GM19043 (cell line): Measurements from ENCODE around the gene ANK2.

ENCODE experiments used
- ATAC-seq: cut with Tn5 transposase; IDR thresholded peaks from one replicate; pipeline ENCODE4 v1.9.1; 2021; ENCODE audit warnings: low read depth; ENCODE audit not compliant: unreplicated experiment

The ANK2 gene

GRCh38 chr4:113088050-113088449 lies 38.6 kb downstream of the ANK2 start:
- ATAC-seq = no peak

GRCh38 chr4:113090954-113091353 lies 41.5 kb downstream of the ANK2 start:
- no peak for ATAC-seq

GRCh38 chr4:113094331-113094730 lies 44.9 kb downstream of the ANK2 start:
- ATAC-seq = no peak

GRCh38 chr4:113094802-113095201 lies 45.3 kb downstream of the ANK2 start:
- ATAC-seq = no peak

DNA sequence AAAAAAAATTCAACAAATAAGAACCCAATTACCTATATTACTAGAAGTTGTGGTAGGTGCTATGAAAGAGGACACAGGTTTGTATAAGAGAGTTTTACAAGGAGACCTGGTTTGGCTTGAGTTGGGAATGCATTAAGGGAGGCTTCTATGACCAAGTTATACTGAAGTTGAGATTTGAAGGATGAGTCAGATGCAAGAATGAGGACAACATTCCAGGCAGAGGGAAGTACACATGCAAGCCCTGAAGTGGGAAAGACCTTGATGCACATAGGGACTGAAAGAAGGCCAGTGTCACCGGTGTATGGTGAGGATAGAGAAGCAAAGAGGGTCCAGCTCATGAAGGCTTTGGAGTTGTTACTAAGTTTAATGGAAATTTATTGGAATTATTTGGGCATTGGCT lies 52.2 kb downstream of the ANK2 start:
- no peak for ATAC-seq

DNA sequence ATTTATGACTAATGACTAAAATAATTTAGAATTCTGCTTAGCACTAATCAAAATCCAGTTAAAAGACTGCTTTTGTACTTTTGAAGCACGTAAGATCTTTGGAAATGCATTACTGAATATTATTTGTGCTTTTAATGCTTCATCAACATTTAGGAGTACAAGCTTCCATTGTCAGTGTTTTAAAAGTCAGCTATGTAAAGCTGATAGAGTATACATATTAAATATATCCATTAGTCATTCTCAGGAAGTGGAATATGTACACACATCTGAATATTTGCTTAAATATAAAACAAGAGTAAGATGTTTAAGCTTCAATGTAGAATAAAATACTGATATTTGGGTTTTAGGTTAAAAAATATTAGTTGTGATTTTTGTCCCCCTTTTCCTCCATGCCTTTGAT lies 54.1 kb downstream of the ANK2 start:
- ATAC-seq = no peak

- ATAC-seq = no peak
Observed at GRCh38 chr4:113106108-113106507, 56.7 kb downstream of the ANK2 start.

- no peak for ATAC-seq
Observed at GRCh38 chr4:113109106-113109718, 59.8 kb downstream of the ANK2 start.

DNA sequence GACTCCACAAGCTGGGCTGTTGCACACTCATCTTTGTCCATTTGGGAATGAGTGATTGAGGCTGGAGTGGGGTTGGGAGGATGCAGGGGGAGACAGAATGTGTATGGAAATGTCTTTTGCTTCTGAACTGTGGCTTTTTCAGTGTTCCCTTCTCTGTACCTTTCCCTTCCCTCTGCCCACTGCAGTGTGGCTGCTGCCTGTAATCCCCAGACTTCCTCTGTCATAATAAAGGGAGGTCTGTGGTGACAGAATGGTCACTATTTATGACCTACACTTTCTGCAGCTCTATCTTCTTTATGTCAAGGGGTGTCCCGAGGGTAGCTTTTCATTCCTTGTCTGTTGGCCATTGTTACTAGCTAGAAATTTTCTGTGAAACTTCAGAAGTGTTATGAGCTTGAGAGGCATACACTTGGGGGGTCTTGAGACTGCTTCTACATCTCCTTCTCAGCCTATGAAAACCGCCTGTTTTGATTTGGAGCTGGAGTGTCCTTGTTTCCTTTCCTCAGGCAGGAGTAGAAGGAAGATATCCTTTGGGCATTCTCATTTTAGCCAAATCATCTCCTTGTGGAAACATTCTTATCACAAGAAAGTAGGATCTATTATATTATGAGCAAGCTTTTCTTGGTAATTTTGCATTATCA lies 63.0 kb downstream of the ANK2 start:
- no peak for ATAC-seq

- no peak for ATAC-seq
Observed at GRCh38 chr4:113113151-113113550, 63.7 kb downstream of the ANK2 start.

GRCh38 chr4:113114884-113115283 lies 65.4 kb downstream of the ANK2 start:
- no peak for ATAC-seq

GRCh38 chr4:113116414-113117357 lies 67.2 kb downstream of the ANK2 start:
- no peak for ATAC-seq

GRCh38 chr4:113117358-113117702 lies 67.9 kb downstream of the ANK2 start:
- no peak for ATAC-seq

DNA sequence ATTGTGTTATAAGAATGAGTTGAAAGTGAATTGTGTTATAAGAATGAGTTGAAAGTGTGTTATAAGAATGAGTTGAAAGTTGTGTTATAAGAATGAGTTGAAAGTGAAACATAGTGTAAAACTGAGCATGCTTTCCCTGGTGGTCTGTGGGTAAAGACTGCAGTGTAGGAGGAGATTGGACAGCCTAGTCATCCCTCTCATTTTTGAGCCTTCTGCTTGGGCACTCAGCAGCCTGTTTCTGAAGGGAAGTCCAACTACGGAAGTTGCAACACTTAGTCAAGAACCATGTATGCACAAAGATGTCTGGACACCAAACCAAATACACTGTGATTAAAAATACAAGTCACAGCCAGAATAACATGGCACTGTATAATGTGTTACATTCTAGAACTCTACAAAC lies 72.6 kb downstream of the ANK2 start:
- no peak for ATAC-seq

GRCh38 chr4:113125418-113125817 lies 76.0 kb downstream of the ANK2 start:
- ATAC-seq = no peak

DNA sequence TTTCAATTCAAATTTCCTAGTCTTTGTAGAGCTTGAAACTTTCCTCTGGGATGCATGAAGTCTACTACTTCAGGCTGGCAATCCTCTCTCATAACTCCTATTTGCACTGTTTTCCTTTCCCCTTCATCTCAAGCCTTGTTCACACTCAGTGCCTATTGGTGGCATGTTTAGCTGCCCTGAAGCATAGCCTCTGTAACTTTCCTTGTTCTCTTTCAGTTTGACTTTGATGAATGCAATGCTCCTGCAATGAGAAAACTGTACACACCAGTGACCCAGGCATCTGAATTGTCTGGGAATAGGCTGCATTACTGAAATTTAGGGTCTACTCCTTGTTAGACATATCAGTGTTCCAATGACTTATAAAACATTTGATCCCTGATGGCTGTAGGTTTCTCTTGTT lies 81.7 kb downstream of the ANK2 start:
- ATAC-seq = no peak

DNA sequence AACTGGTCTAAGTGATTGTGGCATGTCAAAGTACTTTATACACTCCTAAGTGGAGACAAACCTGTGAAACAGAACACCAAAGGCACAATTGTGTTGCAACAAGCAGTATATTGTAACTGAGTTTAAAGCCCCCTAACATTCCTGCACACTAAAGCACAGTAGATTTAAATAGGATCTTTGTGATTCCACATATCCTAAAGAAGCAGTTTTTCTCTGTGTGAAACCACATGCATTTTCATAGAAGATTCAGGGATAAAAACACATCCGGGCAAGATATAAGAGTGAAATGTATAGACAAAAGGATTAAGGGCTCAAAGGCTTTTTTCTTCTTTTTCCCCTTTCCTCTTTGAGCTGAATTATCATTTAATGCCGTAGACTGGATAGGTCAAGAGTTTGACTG lies 82.2 kb downstream of the ANK2 start:
- ATAC-seq = no peak

GRCh38 chr4:113141901-113142346 lies 92.5 kb downstream of the ANK2 start:
- peak; percentile 52 for ATAC-seq

DNA sequence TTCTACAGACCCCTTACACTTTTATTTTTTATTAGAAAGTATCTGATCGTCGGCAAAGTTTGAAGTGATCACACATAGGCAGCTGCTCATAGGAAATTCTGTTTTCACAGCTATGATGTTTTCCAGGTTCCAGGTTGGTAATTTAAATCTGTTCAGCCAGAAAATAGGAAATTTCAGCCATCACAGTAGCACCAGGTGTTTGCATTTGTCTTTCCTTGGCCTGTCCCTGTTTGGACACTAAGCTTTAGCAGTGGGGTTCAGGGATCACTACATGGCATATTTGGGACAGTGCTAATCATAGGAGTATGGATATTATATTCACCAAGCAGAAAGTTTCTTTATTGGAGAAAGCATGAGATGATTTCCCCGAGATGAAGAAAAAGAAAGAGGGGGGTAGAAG lies 92.9 kb downstream of the ANK2 start:
- ATAC-seq = no peak

- no peak for ATAC-seq
Observed at GRCh38 chr4:113144091-113144490, 94.6 kb downstream of the ANK2 start.

DNA sequence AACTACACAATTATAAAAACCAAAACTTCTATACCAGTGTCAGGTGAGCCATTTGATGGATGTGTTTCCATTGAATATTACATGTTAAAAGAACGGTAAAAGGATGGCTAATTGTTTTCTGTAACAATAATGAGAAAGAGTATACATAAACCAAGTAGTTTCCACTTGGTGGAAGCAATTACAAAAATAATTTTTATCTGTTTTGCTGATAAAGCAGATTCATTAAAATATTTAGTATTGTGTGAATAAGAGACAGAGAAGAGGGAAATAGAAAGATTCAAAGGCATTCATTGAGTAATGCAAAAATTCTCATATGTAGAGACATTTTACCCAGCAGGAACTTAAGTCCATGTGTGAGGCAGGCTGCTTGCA lies 95.7 kb downstream of the ANK2 start:
- ATAC-seq = no peak
